ENCODE results near the gene WWC1. TPM values are rescaled to one million over a fixed set of nuclear protein-coding genes. Genes with fewer than 3 reads are reported as not detected.

Gene WWC1
- total and polyA plus RNA-seq, 9 of the 15 experiments (the other 6 are each of a cell fraction or from before 2014, with no cell fraction given) = under 0.01 to 0.54 (median 0.42) TPM; not detected in 6

GRCh38 chr5:168303393-168304025 is 12.1 kb downstream of the WWC1 start (continued):
- TF ChIP-seq, protein P1, sequence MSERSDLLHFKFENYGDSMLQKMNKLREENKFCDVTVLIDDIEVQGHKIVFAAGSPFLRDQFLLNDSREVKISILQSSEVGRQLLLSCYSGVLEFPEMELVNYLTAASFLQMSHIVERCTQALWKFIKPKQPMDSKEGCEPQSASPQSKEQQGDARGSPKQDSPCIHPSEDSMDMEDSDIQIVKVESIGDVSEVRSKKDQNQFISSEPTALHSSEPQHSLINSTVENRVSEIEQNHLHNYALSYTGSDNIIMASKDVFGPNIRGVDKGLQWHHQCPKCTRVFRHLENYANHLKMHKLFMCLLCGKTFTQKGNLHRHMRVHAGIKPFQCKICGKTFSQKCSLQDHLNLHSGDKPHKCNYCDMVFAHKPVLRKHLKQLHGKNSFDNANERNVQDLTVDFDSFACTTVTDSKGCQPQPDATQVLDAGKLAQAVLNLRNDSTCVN (CRISPR knock-in tag; IDR thresholded peaks at IDR 0.05) = no peak
- no peak for TF ChIP-seq ZNF263 (CRISPR knock-in tag; IDR thresholded peaks at IDR 0.05; ENCODE audit: borderline replicate concordance)
- TF ChIP-seq HDAC1 (IDR thresholded peaks at IDR 0.05) = no peak
- TF ChIP-seq PTRF (tag; IDR thresholded peaks at IDR 0.05) = no peak
- no peak for TF ChIP-seq ZBTB12 (CRISPR knock-in tag; IDR thresholded peaks at IDR 0.05)
- TF ChIP-seq HES1 (IDR thresholded peaks at IDR 0.05; ENCODE audit: low read depth) = no peak
- TF ChIP-seq, protein P2, sequence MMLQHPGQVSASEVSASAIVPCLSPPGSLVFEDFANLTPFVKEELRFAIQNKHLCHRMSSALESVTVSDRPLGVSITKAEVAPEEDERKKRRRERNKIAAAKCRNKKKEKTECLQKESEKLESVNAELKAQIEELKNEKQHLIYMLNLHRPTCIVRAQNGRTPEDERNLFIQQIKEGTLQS (IDR thresholded peaks at IDR 0.05) = no peak
- TF ChIP-seq, protein P2 (CRISPR knock-in tag; conservative IDR thresholded peaks at IDR 0.05) = no peak
- no peak for TF ChIP-seq CCNT2 (IDR thresholded peaks at IDR 0.05; ENCODE audit: borderline replicate concordance, extremely low read depth, insufficient read length, low read depth, low read length)
- TF ChIP-seq ARHGAP35 (IDR thresholded peaks at IDR 0.05; ENCODE audit: partially characterized antibody) = no peak
- TF ChIP-seq EGR1 (conservative IDR thresholded peaks at IDR 0.05) = no peak
- TF ChIP-seq, protein P3, sequence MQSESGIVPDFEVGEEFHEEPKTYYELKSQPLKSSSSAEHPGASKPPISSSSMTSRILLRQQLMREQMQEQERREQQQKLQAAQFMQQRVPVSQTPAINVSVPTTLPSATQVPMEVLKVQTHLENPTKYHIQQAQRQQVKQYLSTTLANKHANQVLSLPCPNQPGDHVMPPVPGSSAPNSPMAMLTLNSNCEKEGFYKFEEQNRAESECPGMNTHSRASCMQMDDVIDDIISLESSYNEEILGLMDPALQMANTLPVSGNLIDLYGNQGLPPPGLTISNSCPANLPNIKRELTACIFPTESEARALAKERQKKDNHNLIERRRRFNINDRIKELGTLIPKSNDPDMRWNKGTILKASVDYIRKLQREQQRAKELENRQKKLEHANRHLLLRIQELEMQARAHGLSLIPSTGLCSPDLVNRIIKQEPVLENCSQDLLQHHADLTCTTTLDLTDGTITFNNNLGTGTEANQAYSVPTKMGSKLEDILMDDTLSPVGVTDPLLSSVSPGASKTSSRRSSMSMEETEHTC (IDR thresholded peaks at IDR 0.05) = no peak

Data from K562 (cell line).